Subcutaneous adipose tissue (tissue), 4 donors: ENCODE measurements around the gene PRPF38A. TPM values are rescaled to one million over a fixed set of nuclear protein-coding genes. Genes with fewer than 3 reads are reported as not detected.

ENCODE experiments used
- CTCF ChIP-seq: fragments of 450-650 bp; IDR thresholded peaks from one replicate; pipeline ENCODE4 v1.5.1; 2016; ENCODE audit warnings: low read depth, mild to moderate bottlenecking, control low read depth, antibody characterized with exemption, moderate library complexity
- total RNA-seq, 4 donors: library from RNA; depleted of rRNA; stranded (reverse); fragments of >200 nt; gene quantifications; one replicate each; pipeline ENCODE4 v1.1.0, GENCODE V29; 2016

The PRPF38A gene
- total RNA-seq, 4 donors from 2014 or later: 9.2 to 14.5 (median 9.6) TPM

DNA sequence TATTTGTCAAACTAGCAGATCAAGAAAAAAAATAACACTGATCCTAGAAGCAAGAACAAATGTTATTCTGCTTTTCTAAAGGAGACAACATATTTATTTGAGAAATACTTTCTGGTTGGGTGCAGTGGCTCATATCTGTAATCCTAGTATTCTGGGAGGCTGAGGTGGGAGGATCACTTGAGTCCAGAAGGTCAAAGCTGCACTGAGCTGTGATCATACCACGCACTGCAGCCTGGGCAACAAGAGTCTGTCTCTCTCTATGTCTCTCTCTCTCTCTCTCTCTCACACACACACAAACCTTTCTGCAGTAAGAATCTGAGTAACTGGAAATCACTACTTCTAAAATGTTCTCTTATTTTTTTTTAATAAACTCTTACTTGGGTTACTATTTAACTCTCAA is 31.2 kb downstream of the PRPF38A start:
- TF ChIP-seq CTCF: no peak

GRCh38 chr1:52436817-52437216 is 32.4 kb downstream of the PRPF38A start:
- TF ChIP-seq CTCF: no peak

GRCh38 chr1:52439976-52440375 is 35.6 kb downstream of the PRPF38A start:
- no peak for TF ChIP-seq CTCF

DNA sequence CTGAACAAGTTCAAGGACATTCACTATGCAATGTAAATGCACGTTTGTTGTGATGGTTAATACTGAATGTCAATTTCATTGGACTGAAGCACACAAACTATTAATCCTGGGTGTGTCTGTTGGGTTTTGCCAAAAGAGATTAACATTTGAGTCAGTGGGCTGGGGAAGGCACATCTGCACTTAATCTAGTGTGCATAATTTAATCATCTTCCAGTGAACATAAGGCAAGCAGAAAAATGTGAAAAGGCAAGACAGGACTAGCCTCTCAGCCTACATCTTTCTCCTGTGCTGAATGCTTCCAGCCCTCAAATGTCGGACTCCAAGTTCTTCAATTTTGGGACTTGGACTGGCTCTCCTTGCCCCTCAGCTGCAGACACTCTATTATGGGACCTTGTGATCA is 40.1 kb downstream of the PRPF38A start:
- no peak for TF ChIP-seq CTCF

DNA sequence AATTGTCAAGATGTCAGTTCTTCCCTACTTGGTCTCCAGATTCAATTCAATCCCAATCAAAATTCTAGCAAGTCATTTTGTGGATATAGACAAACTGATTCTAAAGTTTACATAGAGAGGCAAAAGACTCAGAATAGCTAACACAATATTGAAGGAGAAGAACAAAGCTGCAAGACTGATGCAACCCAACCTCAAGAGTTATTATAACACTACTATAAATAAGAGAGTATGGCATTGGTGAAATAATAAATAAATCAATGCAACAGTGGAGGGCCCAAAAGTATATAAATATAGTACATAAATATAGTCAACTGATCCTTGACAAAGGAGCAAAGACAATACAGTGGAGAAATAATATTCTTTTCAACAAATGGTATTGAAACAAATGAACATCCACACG is 49.7 kb downstream of the PRPF38A start:
- no peak for TF ChIP-seq CTCF

- no peak for TF ChIP-seq CTCF
Observed at GRCh38 chr1:52454779-52455178, 50.4 kb downstream of the PRPF38A start.

GRCh38 chr1:52455686-52456085 is 51.3 kb downstream of the PRPF38A start:
- TF ChIP-seq CTCF: no peak
